Measurements from ENCODE around the gene SIN3B. TPM values are rescaled to one million over a fixed set of nuclear protein-coding genes. Genes with fewer than 3 reads are reported as not detected.
A peak's percentile ranks its signal among the peaks of the same experiment; 100 is the strongest.

SIN3B gene
- total and polyA plus RNA-seq, 12 donors, result 13.9 to 37.7 (median 24.8) TPM

GRCh38 chr19:16892868-16893685 is 63.9 kb downstream of the SIN3B start:
- DNase-seq (no peak), ATAC-seq (no peak)
- WGBS, 2 donors, result 85 to 86% methylated on average over 19 of the region's 19 CpGs
- Histone ChIP-seq H3K27ac (peak overlapping the region in 2 of 10 donors; percentile 22 to 43), H3K9me3 (no peaks in the 10 kb centered on the region), H3K27me3 (peaks cover 0 to 36% (median 0%) of the 10 kb centered on the region in 7 donors), H3K36me3 (no peaks in the 10 kb centered on the region), H3K4me1 (peaks cover 0 to 50% (median 36%) of the 10 kb centered on the region in 9 donors), H3K4me3 (no peak overlapping the region)
- no peak for TF ChIP-seq CTCF (IDR thresholded peaks at IDR 0.05)
- intact Hi-C loops (cut with DNase I), result loop anchor here in 1 of 10 donors (10.0 kb wide), 1 partner anchor 58 kb away; no protein-coding TSS in a partner anchor

GRCh38 chr19:16893686-16893989 is 64.4 kb downstream of the SIN3B start:
- intact Hi-C loops (cut with DNase I), result loop anchor here in 1 of 10 donors (10.0 kb wide), 1 partner anchor 59 kb away; no protein-coding TSS in a partner anchor
- H3K9me3 ChIP-seq, result no peaks in the 10 kb centered on the region
- H3K27me3 ChIP-seq, result peaks cover 0 to 31% (median 0%) of the 10 kb centered on the region in 7 donors
- H3K36me3 ChIP-seq, result no peaks in the 10 kb centered on the region
- DNase-seq (no peak), ATAC-seq (no peak)
- WGBS, 2 donors, result 49 to 57% methylated on average over 14 of the region's 14 CpGs
- H3K4me1 ChIP-seq, result peaks cover 0 to 44% (median 32%) of the 10 kb centered on the region in 9 donors
- H3K27ac ChIP-seq, result peak overlapping the region in 4 of 10 donors; percentile 5 to 48 (median 32)
- TF ChIP-seq CTCF (IDR thresholded peaks at IDR 0.05), result no peak
- H3K4me3 ChIP-seq, result no peak overlapping the region

GRCh38 chr19:16894080-16894479 is 64.9 kb downstream of the SIN3B start:
- intact Hi-C loops (cut with DNase I), result loop anchor here in 1 of 10 donors (10.0 kb wide), 1 partner anchor 59 kb away; no protein-coding TSS in a partner anchor
- ATAC-seq, result no peak

More at GRCh38 chr19:16894080-16894479, 64.9 kb downstream of the SIN3B start:
- no peak for TF ChIP-seq CTCF (IDR thresholded peaks at IDR 0.05)
- WGBS, 2 donors, result 66 to 71% methylated on average over 7 of the region's 7 CpGs
- no peak for DNase-seq
- Histone ChIP-seq H3K4me3 (no peak overlapping the region), H3K9me3 (no peaks in the 10 kb centered on the region), H3K27me3 (peaks cover 0 to 26% (median 0%) of the 10 kb centered on the region in 7 donors), H3K36me3 (no peaks in the 10 kb centered on the region), H3K27ac (peak overlapping the region in 4 of 10 donors; percentile 5 to 48 (median 32)), H3K4me1 (peaks cover 0 to 40% (median 27%) of the 10 kb centered on the region in 9 donors)
